Erythroblast (primary cell): ENCODE data around the gene ABHD16A.

Experiments used
- GATA1 ChIP-seq: IDR thresholded peaks from 2 replicates; pipeline ENCODE4 v1.6.1; 2011; ENCODE audit warnings: low read depth, mild to moderate bottlenecking, control low read depth, low read length, moderate library complexity
- POLR2A ChIP-seq: IDR thresholded peaks from 2 replicates; pipeline ENCODE4 v1.6.1; 2011; ENCODE audit warnings: mild to moderate bottlenecking, low read length

DNA sequence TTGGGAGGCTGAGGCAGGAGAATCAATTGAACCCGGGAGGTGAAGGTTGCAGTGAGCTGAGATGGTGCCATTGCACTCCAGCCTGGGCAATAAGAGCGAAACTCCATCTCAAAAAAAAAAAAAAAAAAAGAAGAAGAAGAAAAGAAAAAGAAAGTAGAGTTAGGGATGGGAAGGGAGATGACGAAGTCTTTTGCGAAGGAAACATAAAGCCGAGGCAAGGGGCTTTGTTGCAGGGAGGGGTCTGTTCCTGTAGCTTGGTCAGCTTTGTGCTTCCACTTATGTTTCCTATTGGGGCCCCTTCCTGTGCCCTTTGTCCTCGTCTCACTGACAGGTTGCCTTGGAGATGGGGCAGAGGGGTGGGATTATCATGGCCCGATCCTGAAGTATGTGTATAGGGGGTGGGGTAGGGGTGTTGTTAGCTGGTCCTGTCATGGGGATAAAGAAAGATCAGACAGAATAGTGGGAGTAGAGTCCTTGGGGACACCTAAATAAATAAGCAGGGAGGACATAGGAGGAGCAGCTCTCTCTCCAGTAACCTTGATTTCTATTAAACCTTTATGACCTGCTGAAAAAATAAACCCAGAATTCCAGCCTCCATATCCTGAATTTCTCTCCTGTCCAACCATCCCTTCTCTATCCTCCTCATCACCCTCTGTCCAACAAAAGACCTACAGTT is 34.3 kb upstream of the ABHD16A start:
- TF ChIP-seq POLR2A (no peak), GATA1 (no peak)
